Fibroblast of pulmonary artery (primary cell): Measurements from ENCODE around the gene RRAGC.
"Not testable (repeated sequence)": the region's sequence is repeated elsewhere in the genome, so short reads cannot be mapped to it uniquely, and the experiment has no call there.

Experiments used
- DNase-seq: peaks from one replicate; pipeline ENCODE4 v3.0.0-alpha.2; 2010; ENCODE audit warnings: low read depth
- H3K4me3 ChIP-seq: replicated peaks from 2 replicates; pipeline ENCODE4 v1.5.1; 2011; ENCODE audit warnings: low read depth, mild to moderate bottlenecking, control low read depth, low read length, moderate library complexity
- TF ChIP-seq, protein P1 (sequence below): IDR thresholded peaks from 2 replicates; pipeline ENCODE4 v1.5.1; 2011; ENCODE audit warnings: mild to moderate bottlenecking, control low read depth, low read length, inconsistent platforms; ENCODE audit errors: missing control alignments

The RRAGC gene

DNA sequence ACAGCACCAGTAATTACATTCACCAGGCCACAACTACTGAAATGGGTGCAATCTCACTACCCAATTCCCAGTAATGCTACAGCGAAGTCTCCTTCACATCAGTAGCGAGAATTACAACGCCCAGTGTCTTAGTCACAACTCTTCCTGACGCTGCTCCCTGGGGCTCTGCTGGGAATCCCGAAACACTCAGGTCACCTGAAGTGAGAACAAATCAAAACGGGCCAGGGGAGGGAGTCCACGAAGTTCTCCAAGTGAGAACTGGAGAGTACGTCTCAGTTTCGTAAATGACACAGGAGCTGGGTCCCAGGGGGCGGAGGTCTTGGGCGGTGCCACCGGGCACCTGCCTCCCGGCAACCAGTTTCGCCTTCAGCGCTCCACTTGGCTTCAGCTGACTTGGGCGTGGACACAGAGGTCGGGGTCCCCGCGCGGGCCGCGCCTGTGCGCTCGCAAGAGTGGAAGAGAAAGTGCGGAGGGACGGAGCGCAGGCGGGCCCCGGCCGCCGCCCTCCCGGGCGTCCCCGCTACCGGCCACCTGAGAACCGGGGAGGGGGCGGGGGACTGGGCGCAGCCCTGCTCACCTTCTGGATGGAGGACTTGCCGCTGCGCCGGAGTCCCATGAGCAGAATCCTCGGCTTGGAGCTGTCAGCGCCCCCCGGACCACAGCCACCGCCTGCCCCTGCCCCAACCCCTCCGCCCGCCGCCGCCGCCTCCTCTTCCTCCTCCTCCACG is 575 bp downstream of the RRAGC start:
- TF ChIP-seq, protein P1, sequence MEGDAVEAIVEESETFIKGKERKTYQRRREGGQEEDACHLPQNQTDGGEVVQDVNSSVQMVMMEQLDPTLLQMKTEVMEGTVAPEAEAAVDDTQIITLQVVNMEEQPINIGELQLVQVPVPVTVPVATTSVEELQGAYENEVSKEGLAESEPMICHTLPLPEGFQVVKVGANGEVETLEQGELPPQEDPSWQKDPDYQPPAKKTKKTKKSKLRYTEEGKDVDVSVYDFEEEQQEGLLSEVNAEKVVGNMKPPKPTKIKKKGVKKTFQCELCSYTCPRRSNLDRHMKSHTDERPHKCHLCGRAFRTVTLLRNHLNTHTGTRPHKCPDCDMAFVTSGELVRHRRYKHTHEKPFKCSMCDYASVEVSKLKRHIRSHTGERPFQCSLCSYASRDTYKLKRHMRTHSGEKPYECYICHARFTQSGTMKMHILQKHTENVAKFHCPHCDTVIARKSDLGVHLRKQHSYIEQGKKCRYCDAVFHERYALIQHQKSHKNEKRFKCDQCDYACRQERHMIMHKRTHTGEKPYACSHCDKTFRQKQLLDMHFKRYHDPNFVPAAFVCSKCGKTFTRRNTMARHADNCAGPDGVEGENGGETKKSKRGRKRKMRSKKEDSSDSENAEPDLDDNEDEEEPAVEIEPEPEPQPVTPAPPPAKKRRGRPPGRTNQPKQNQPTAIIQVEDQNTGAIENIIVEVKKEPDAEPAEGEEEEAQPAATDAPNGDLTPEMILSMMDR = no peak
- DNase-seq = peak; percentile 60
- H3K4me3 ChIP-seq = peak overlapping the region; percentile 86

GRCh38 chr1:38852780-38853179 is 6.8 kb downstream of the RRAGC start:
- H3K4me3 ChIP-seq = no peak overlapping the region
- TF ChIP-seq, protein P1 = no peak
- no peak for DNase-seq

DNA sequence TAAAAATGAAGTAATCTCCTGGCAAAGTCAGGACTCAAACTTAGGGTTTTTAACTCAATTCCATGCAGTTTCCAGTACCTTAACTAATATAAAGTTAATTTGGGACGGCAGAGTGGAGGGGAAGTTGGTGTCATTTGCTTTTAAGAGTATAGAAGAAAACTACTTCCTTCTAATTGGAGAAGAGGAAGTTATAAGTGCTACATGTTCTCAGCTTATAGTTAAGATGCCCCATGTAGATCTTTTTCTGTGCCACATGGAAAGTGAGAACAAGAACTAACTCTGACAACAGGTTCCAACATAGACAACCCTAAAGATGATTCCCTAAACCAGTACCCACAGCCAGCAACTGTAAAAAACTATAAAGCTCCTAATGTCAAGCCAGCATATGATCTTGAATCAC is 11.5 kb downstream of the RRAGC start:
- H3K4me3 ChIP-seq = no peak overlapping the region
- DNase-seq = no peak
- TF ChIP-seq, protein P1 = no peak

GRCh38 chr1:38846210-38846609 is 13.4 kb downstream of the RRAGC start:
- TF ChIP-seq, protein P1 = no peak
- DNase-seq = no peak
- no peak overlapping the region for H3K4me3 ChIP-seq

DNA sequence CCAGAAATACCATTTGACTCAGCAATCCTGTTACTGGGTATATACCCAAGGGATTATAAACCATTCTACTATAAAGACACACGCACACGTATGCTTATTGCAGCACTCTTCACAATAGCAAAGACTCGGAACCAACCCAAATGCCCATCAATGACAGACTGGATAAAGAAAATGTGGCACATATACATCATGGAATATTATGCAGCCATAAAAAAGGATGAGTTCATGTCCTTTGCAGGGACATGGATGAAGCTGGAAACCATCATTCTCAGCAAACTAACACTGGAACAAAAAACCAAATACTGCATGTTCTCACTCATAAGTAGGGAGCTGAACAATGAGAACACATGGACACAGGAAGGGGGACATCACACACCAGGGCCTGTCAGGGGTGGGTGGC is 14.5 kb downstream of the RRAGC start:
- DNase-seq, H3K4me3 ChIP-seq: not testable (repeated sequence)

- no peak overlapping the region for H3K4me3 ChIP-seq
- DNase-seq = no peak
- TF ChIP-seq, protein P1 = no peak
Observed at GRCh38 chr1:38840281-38840680, 19.3 kb downstream of the RRAGC start.

DNA sequence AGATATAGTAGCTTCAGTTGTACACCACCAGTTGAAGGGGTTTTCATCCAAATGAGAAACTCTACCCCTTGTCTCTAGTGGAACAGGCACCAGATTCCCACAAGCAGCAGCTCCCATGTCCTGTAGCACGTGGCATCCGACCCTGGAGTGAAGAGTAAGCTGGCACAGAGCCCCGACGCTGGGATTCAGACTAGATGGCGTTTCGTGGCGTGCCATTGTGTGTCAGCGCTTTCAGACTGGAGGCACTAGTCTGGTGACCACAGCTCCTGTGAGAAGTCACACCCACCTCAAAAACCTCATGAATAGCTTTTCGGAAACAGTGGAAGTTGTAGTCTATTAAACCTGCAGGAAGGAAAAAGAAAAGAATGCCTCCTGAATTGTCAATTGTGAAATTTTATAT is 20.2 kb downstream of the RRAGC start:
- no peak for DNase-seq
- H3K4me3 ChIP-seq = no peak overlapping the region
- TF ChIP-seq, protein P1 = no peak

- DNase-seq = not testable (repeated sequence)
Observed at GRCh38 chr1:38836316-38836715, 23.3 kb downstream of the RRAGC start.

More at GRCh38 chr1:38836316-38836715, 23.3 kb downstream of the RRAGC start:
- not testable (repeated sequence) for H3K4me3 ChIP-seq
